ENCODE measurements around the gene IL34.

DNA sequence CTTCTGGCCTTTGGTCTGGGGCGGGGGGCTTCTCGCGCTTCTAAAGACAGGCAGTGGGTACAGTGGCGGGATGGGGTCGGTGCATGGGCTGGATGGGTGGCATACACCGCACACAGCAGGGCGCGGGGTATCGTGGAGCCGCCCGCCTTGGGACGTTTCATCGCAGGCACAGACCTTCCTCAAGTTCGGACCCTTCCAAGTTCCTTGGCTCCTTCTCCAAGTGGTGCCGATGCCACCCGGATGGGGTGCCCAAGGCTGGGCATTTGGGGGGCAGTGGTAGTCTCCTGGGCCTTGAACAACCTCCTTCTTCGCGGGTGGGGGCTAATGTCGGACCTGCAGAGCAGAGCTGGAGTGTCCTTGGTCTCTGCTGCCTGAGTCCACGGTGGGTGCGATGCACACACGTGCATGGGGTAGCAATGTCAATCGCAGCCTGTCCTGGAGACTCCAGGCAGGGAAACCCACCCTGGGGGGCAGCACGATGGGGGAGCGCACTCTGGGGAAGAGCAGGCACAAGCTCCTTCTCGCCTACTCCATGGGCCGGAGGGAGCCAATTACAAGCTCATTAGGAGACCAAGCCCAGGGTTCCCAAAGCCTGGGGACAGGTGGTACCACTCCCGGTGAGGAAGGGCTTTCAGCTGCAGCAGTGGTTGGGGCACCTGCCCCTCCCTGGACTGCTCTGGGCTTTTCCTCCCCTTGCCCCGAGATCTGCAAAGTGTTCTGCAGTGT, 40.2 kb downstream of the IL34 start:
- TF ChIP-seq, protein P1, sequence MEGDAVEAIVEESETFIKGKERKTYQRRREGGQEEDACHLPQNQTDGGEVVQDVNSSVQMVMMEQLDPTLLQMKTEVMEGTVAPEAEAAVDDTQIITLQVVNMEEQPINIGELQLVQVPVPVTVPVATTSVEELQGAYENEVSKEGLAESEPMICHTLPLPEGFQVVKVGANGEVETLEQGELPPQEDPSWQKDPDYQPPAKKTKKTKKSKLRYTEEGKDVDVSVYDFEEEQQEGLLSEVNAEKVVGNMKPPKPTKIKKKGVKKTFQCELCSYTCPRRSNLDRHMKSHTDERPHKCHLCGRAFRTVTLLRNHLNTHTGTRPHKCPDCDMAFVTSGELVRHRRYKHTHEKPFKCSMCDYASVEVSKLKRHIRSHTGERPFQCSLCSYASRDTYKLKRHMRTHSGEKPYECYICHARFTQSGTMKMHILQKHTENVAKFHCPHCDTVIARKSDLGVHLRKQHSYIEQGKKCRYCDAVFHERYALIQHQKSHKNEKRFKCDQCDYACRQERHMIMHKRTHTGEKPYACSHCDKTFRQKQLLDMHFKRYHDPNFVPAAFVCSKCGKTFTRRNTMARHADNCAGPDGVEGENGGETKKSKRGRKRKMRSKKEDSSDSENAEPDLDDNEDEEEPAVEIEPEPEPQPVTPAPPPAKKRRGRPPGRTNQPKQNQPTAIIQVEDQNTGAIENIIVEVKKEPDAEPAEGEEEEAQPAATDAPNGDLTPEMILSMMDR (IDR thresholded peaks at IDR 0.05; ENCODE audit: insufficient read depth, low read length, poor library complexity, severe bottlenecking): no peak
- no peak for TF ChIP-seq EZH2phosphoT487 (conservative IDR thresholded peaks at IDR 0.05; ENCODE audit: low read length)

Measured in SU-DHL-6 (cell line).